GM12878 (cell line): ENCODE results near the gene KPNA1. TPM values are rescaled to one million over a fixed set of nuclear protein-coding genes. Genes with fewer than 3 reads are reported as not detected.
A peak's percentile ranks its signal among the peaks of the same experiment; 100 is the strongest.

Experiments
- ASH2L ChIP-seq: fragments of 300-600, 200-600 bp; sonication (generic); IDR thresholded peaks from 2 replicates; pipeline ENCODE4 v1.6.1; 2017; ENCODE audit warnings: low read depth, mild to moderate bottlenecking, borderline replicate concordance
- ATF7 ChIP-seq: fragments of 450-650 bp; IDR thresholded peaks from 2 replicates; pipeline ENCODE4 v1.6.1; 2016; ENCODE audit warnings: low read depth, mild to moderate bottlenecking
- CHD4 ChIP-seq: fragments of 200-600 bp; sonication (generic); IDR thresholded peaks from 2 replicates; pipeline ENCODE4 v1.6.1; 2016; ENCODE audit warnings: mild to moderate bottlenecking
- CTCF ChIP-seq, 3 experiments: IDR thresholded peaks in 2 of 3; conservative IDR thresholded peaks in 1 of 3; 2 replicates each; pipeline ENCODE4 v1.5.1; 2011; ENCODE audit warnings: low read depth in 3 of 3, low read length in 3 of 3, mild to moderate bottlenecking in 3 of 3, control low read depth in 2 of 3, moderate library complexity in 2 of 3, inconsistent platforms in 1 of 3, mixed read lengths in 1 of 3; ENCODE audit not compliant: control insufficient read depth in 2 of 3, insufficient read depth in 1 of 3; ENCODE audit errors: extremely low read depth in 1 of 3
- EED ChIP-seq: sonication (generic); IDR thresholded peaks from 2 replicates; pipeline ENCODE4 v1.6.1; 2016; ENCODE audit warnings: antibody characterized with exemption, low read depth
- FOS ChIP-seq: IDR thresholded peaks from 3 replicates; pipeline ENCODE4 v1.6.1; 2011; ENCODE audit warnings: borderline replicate concordance; ENCODE audit not compliant: insufficient read length; ENCODE audit errors: extremely low read depth
- GABPA ChIP-seq: IDR thresholded peaks from 2 replicates; pipeline ENCODE4 v1.6.1; 2014; ENCODE audit warnings: antibody characterized with exemption, low read depth, mild to moderate bottlenecking, inconsistent platforms
- MTA2 ChIP-seq: fragments of 450-650 bp; IDR thresholded peaks from 2 replicates; pipeline ENCODE4 v1.6.1; 2016; ENCODE audit warnings: low read depth, mild to moderate bottlenecking, moderate library complexity
- NFIC ChIP-seq: IDR thresholded peaks from 2 replicates; pipeline ENCODE4 v1.6.1; 2012; ENCODE audit warnings: low read depth, mild to moderate bottlenecking, inconsistent platforms, low read length, moderate library complexity
- NFXL1 ChIP-seq: fragments of 450-650 bp; IDR thresholded peaks from 2 replicates; pipeline ENCODE4 v1.6.1; 2017; ENCODE audit warnings: antibody characterized with exemption, mild to moderate bottlenecking, borderline replicate concordance
- NRF1 ChIP-seq: conservative IDR thresholded peaks from 2 replicates; pipeline ENCODE4 v1.6.1; 2011; ENCODE audit warnings: mild to moderate bottlenecking, low read depth, low read length, improper control_type of control experiment
- PAX8 ChIP-seq: fragments of 450-650 bp; IDR thresholded peaks from 2 replicates; pipeline ENCODE4 v1.6.1; 2017; ENCODE audit warnings: mild to moderate bottlenecking, moderate library complexity
- PKNOX1 ChIP-seq: fragments of 450-650 bp; IDR thresholded peaks from 2 replicates; pipeline ENCODE4 v1.6.1; 2016; ENCODE audit warnings: mild to moderate bottlenecking
- POU2F2 ChIP-seq: IDR thresholded peaks from 3 replicates; pipeline ENCODE4 v1.6.1; 2011; ENCODE audit warnings: low read depth, mild to moderate bottlenecking, low read length, borderline replicate concordance
- RCOR1 ChIP-seq: conservative IDR thresholded peaks from 2 replicates; pipeline ENCODE4 v1.6.1; 2012; ENCODE audit warnings: low read depth, low read length, improper control_type of control experiment
- STAT1 ChIP-seq: fragments of 450-650 bp; conservative IDR thresholded peaks from 2 replicates; pipeline ENCODE4 v1.6.1; 2014; ENCODE audit warnings: antibody characterized with exemption, mild to moderate bottlenecking
- TCF12 ChIP-seq: IDR thresholded peaks from 2 replicates; pipeline ENCODE4 v1.6.1; 2011; ENCODE audit warnings: low read depth, mild to moderate bottlenecking, low read length
- TCF3 ChIP-seq: IDR thresholded peaks from 2 replicates; pipeline ENCODE4 v1.6.1; 2012; ENCODE audit warnings: low read depth, mild to moderate bottlenecking, low read length, borderline replicate concordance; ENCODE audit not compliant: insufficient read depth
- ZBTB11 ChIP-seq: fragments of 450-650 bp; formaldehyde crosslinking; IDR thresholded peaks from 2 replicates; pipeline ENCODE4 v1.5.0; 2022; ENCODE audit warnings: mild to moderate bottlenecking, missing genetic modification characterization
- polyA plus RNA-seq, 11 experiments: library from polyadenylated mRNA; depleted of rRNA in 4 of 11; unstranded in 6 of 11; stranded (reverse) in 5 of 11; fragments of >200 nt; fragmentation: Nextera tagmentation in 4 of 11; fragmentation: Illumina TruSeq in 1 of 11; extraction: Ambion mirVana in 4 of 11; extraction: Trizol in 1 of 11; gene quantifications; 1 replicate in 1 of 11; 2 replicates in 10 of 11; pipeline versions ENCODE4 v1.2.1 to v1.2.3, GENCODE V29; 2011 to 2016; ENCODE audit warnings: inconsistent platforms in 2 of 11, missing spikeins in 2 of 11, low read depth in 1 of 11
- total RNA-seq, 4 experiments: library from RNA; depleted of rRNA in 3 of 4; stranded (reverse); fragments of >200 nt in 3 of 4; fragmentation: Illumina TruSeq in 1 of 4; extraction: Trizol in 1 of 4; gene quantifications; 2 replicates each; pipeline versions ENCODE4 v1.2.1 to v1.2.3, GENCODE V29; 2013 to 2021
- TF ChIP-seq, protein P1 (sequence below): fragments of 450-650 bp; IDR thresholded peaks from 2 replicates; pipeline ENCODE4 v1.6.1; 2018; ENCODE audit warnings: borderline replicate concordance, mild to moderate bottlenecking; ENCODE audit not compliant: partially characterized antibody

KPNA1 gene
- total and polyA plus RNA-seq, 10 of the 15 experiments (the other 5 are each of a cell fraction or from before 2014, with no cell fraction given): 8.5 to 52.7 (median 41.0) TPM

GRCh38 chr3:122533931-122534334, 19.2 kb upstream of the KPNA1 start (continued):
- no peak for TF ChIP-seq NFXL1
- TF ChIP-seq POU2F2: peak; percentile 35; the same call in 1 of the 3 replicates
- TF ChIP-seq TCF3: 0 out of 2 replicates have a peak, but pooled peaks have one; percentile 28
- TF ChIP-seq FOS: no peak
- no peak for TF ChIP-seq CHD4
- no peak for TF ChIP-seq PKNOX1
- TF ChIP-seq, protein P1, sequence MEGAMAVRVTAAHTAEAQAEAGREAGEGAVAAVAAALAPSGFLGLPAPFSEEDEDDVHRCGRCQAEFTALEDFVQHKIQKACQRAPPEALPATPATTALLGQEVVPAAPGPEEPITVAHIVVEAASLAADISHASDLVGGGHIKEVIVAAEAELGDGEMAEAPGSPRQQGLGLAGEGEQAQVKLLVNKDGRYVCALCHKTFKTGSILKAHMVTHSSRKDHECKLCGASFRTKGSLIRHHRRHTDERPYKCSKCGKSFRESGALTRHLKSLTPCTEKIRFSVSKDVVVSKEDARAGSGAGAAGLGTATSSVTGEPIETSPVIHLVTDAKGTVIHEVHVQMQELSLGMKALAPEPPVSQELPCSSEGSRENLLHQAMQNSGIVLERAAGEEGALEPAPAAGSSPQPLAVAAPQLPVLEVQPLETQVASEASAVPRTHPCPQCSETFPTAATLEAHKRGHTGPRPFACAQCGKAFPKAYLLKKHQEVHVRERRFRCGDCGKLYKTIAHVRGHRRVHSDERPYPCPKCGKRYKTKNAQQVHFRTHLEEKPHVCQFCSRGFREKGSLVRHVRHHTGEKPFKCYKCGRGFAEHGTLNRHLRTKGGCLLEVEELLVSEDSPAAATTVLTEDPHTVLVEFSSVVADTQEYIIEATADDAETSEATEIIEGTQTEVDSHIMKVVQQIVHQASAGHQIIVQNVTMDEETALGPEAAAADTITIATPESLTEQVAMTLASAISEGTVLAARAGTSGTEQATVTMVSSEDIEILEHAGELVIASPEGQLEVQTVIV: no peak
- no peak for TF ChIP-seq PAX8
- no peak for TF ChIP-seq ASH2L
- TF ChIP-seq NRF1: no peak
- peak; percentile 78 for TF ChIP-seq NFIC
- TF ChIP-seq TCF12: no peak
- peak; percentile 80; the same call in 1 of the 2 replicates for TF ChIP-seq ATF7
- TF ChIP-seq GABPA: peak; percentile 21; the same call in 1 of the 2 replicates
- peak; percentile 65 for TF ChIP-seq MTA2
- TF ChIP-seq EED: peak; percentile 71
- no peak for TF ChIP-seq STAT1
- no peak for TF ChIP-seq CTCF (IDR thresholded peaks at IDR 0.05 in 2 of 3, conservative IDR thresholded peaks at IDR 0.05 in 1 of 3; ENCODE audit: control insufficient read depth in 2 of 3, extremely low read depth in 1 of 3, insufficient read depth in 1 of 3, low read depth in 3 of 3, low read length in 3 of 3)
- TF ChIP-seq ZBTB11 (CRISPR knock-in tag): no peak
- no peak for TF ChIP-seq RCOR1
